OCI-LY3 (cell line): ENCODE results near the gene PCF11.

ENCODE experiments used
- CTCF ChIP-seq: fragments of 200-600, 300-600 bp; sonication (generic); IDR thresholded peaks from 2 replicates; pipeline ENCODE4 v1.5.1; 2014; ENCODE audit warnings: antibody characterized with exemption, low read length, low read depth
- EZH2phosphoT487 ChIP-seq: fragments of 200-600 bp; shearing (Covaris generic); IDR thresholded peaks from 2 replicates; pipeline ENCODE4 v1.6.1; 2018; ENCODE audit warnings: antibody characterized with exemption, mixed run types, low read depth

GRCh38 chr11:83206221-83206620, 49.3 kb downstream of the PCF11 start:
- no peak for TF ChIP-seq CTCF
- TF ChIP-seq EZH2phosphoT487 = no peak
